CMK (cell line): Measurements from ENCODE around the gene ITCH.

Source experiments
- DNase-seq: peaks from one replicate; pipeline ENCODE4 v3.0.0-alpha.2; 2010; ENCODE audit warnings: low read depth

Gene ITCH

DNA sequence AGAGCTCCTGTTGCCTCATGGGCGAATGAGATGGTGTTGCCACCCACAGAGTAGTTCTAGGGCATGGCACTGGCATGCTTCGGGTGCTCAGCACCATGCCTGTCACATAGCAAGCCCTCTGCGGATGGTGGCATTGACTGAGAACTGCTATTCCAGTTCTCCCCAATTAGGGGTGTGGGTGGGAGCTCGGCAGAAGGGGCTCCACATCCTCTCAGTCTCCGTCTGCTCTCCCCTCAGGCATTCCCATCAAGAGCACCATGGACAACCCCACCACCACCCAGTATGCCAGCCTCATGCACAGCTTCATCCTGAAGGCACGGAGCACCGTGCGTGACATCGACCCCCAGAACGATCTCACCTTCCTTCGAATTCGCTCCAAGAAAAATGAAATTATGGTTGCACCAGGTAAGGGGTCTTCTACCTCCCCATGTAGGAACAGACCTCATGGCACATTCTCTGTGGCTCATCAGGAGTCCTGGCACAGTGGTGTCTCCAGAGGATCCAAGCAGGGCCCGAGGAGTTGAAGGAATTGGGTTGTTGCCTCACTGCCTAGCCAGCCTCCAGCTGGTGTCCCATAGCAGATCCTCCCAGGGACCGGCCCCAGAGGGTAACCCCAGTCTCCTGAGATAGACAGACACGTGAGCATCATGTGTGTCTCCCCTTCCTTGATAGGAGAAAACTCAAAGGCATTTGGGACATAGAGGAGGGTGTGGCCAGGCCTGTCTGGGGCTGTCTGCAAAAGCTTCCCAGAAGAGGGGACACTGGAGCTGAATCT, 171.5 kb downstream of the ITCH start:
- no peak for DNase-seq

DNA sequence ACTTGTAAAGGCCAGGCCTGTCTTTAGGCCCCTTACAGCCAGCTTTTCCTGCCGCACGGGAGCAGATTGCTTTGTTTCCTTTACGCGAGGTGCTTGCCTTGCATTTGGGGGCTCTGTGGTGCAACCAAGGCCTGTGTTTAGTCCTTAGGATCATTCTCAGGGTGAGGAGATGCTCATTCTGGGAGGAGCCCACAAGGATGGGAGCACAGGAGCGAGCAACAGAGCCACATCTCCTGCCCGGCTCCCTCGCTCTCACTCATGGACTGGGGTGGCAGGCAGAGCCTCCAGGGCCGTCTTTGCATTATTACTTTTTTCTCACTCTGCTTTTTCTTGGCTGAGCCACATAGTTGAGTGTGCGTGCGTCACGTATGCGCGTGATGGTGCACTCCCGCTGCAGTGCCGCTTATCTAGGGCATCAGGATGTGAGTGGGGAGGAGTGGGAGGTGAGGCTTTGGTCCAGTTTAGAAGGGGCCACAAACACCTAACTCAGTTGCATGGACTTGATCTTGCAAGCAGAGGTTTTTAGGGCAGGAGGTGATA, 172.3 kb downstream of the ITCH start:
- no peak for DNase-seq

DNA sequence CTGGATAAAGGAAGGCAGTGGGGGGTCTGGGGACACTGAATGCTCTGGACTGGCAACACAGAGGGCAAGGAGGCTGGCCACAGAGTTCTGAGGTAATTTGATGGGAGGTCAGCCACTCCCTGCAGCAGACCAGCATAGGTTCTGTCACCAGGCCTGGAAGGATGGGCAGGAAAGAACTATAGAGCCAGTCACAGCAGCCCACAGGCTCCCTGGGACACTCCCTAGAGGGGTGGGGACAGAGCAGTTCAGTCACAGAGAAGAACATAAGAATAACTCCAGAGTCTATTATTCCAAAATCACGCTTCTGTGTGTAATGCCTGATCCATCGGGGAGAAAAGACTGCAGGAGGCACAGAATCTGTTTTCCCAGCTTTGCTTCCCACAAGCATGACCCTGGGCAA, 172.8 kb downstream of the ITCH start:
- DNase-seq: no peak

DNA sequence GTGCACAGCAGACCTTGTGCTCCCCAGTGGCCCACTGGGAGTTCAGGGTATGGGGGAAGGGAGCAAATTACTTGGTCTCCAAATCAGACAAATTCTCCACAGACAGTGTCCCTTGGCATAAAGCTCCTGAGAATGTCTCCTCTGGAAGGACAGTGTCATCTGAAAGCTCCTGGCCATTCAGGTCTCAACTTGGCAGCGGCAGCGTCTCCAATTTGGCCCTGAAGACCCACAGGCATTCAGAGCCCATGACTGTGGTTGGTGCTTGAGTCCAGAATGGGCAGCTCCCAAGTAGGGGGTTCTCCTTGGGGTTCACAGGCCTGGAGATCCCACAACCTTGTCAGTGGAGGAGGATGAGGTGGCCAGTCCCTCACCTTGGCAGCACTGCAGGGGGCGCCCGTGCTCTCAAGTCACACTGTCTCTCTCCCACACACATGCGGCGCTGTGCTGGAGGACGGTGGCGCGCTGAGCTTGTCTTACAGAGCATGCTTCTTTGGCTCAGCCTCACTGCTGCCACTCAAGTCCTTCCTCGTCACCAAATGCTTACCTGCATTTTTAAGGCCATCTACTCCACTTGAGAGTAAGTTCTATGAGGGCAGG, 173.8 kb downstream of the ITCH start:
- DNase-seq: no peak

DNA sequence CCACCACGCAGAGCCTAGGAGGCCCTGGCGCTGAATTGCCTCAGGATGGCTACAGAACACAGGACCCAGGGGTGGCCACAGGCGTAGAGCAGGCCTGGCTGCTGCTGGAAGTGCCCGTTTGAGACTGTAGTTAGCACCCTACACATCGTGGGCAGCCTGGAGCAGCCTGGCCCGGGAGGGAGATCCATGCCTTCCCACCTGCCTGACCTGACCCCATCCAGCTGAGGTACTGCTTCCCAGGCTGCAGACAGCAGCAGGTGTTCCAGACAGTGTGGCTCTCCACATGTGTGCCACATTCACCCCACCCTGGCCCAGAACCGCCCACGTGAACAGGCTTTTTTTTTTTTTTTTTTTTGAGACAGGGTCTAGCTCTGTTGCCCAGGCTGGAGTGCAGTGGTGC, 174.6 kb downstream of the ITCH start:
- no peak for DNase-seq

DNA sequence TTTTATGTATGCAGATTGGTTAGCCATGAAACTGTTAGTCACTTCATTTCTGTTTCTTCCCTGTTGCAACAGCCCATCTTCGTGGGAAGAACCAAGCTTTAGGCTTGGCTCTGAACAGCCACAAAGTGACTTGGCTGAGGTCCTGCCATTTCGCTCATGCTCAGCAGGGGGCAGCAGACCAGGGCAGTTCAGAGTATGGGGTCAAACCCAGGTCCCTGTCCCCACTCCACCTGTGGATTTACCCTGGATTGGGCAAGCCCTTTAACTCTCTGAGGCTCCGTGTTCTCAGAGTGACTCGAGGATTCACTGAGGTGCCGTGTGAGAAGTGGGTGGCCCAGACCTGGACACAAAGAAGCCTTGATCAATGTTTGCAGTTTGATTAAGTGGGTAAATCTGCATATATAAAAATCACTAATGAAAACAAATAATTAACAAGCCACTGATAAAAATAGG, 175.6 kb downstream of the ITCH start:
- no peak for DNase-seq

DNA sequence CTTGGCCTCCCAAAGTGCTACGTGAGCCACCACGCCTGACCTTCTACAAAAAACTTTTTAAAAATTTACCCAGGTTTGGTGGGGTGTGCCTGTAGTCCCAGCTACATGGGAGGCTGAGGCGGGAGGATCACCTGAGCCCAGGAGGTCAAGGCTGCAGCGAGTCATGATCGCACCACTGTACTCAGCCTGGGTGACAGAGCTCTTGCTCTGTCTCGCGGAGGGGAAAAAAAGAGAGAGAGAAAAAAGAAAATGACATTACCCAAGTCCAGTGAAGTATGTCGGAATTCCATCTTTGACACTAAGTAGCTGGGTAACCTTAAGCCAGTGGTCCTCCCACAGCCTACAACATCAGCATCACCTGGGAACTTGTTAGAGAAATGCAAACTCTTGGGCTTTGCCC, 176.7 kb downstream of the ITCH start:
- DNase-seq: no peak

DNA sequence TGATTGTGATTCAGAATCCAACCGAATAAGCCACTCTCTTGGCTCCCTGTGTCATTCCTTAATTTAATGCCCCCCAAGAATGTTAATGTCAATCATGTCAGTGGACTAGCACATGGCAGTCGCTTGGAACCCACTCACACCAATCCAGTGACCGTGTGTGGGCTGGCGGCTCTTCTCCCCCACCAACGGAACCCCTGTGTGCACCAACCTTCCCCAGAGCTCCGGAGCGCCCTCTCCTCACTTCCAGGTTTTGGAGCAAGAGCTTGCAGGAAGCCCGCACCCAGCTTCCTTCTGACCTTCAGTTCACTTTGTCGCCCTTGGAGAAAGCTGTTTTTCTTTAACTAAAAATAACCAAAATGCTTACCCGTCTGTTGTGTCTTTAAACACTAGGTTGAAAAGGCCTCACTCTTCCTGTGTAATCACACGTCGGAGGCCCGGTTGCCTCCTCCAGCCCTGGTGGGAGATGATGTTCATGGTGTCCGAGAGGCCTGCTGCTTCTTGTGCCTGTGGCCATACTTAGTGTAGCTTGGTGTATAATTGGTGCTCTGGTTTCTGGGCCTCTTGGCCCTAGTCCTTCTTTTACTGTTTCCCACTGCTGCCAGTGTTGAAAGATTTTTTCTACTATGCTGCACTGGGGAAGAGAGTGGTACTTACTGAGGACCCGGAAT, 177.7 kb downstream of the ITCH start:
- no peak for DNase-seq

DNA sequence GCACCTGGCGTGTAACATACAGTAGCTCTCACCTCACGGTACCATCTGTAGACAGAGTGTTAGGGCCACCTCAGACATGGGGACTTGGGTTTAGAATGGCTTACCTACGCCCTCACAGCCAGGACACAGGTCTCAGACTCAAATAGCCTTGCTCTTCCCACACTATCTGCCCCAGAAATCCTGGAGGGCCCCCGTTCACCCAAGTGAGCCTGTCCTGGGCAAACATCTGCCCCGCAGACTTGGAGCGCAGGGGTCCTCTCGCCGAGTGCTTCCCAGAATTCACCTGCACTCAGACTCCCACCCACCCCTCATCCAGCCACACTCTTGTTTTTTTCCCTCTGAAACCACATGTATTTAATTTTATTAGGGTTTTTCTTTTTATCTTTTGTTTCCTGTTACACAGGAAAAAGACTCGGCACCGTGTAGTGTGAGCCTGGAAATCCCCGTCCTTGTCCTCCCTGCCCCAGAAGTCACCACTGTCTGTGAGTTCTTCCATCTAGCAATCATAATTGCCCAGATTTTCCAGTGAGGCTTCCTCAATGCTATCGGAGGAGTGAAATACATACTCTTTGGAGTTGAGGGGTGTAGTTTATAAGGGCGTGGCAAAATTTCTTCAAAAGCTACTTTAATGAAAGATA, 178.3 kb downstream of the ITCH start:
- DNase-seq: no peak

DNA sequence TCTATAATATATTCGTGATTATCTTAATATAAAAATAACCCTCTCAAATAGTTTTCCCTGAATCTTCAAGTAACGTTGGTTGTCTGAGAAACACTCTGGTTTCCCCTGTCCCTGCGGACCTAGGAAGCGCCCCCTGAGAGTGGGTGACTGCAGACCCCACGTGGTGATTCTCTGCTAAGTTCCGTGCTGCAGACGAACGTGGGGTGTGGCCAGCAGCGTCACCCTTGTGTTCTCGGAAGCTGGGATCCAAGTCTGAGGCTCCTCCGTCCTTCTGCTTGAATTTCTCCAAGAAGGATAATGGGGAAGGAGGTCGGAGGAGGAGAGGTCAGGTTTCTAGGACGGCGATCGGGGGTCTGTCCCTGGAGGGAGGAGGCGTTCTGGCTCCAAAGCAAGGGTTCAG, 178.8 kb downstream of the ITCH start:
- DNase-seq: no peak

DNA sequence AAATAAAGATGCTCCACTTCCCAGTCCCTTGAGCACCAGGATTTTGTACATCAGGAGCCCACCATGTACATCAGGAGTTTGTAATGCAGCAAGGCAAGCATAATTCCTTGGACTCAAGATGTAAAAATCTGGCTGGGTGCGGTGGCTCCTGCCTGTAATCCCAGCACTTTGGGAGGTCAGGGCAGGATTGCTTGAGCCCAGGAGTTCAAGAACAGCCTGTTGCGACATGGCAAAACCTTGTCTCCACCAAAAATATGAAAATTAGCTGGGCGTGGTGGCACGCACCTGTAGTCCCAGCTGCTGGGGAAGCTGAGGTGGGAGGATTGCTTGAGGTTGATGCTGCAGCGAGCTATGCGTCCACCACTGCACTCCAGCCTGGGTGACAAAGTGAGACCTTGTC, 179.4 kb downstream of the ITCH start:
- no peak for DNase-seq

DNA sequence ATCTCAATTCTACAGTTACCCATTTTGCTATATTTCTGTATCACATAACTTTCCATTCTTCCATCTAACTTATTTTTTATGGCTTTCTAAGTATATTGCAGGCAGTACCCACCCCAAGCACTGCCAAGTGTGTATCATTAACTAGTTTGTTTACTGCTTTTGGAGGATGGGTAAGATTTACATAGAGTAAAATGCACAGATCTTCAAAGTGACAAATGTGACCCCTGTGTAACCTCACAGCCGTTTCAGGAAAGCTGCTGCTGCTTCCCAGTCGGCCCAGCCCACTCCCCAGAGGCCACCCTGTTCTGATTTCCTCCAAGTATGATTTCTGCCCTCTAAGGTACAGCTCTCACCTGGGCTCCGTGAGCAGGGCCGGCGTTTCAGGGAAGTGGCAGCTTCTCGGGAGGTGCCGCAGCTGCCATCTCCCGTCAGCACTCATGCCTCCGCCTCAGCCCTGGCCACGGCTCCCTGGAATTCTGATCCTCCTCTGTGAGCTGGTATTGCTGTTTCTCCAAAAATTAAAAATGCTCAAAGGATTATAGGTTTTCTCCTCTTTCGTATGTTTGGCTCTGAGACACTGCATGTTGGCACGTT, 180.5 kb downstream of the ITCH start:
- DNase-seq: no peak

DNA sequence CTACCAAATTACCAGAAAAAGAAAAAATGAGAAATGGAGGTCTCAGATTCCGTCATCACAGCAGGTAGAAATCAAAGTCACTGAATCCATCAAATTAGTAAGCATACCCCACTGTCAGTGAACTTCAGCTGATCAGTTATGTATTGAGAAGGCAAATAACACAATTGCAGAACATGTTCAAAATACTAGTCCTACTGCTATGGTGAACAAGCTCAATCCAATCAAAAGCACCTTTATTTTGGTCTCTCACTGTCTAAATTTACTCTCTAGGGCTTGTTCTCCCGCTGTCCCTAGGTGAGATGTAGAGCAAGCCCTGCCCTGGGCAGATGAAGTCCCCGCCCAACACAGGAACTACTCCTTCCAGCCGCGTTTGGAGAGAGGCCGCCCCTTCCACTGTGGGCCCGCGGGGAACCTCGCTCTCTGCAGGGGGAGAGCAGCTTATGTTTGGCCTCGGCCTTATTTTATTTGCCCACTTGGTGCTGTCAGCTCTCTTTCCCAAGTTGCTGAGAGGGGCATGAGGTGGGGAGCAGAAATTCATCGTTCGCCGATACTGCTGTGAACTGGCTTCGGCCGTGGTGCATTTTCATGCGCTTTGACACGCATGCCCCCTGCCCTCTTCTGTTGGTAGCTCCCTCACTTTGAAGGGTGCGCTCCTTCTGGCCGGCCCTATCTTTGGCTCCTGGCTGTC, 181.2 kb downstream of the ITCH start:
- DNase-seq: no peak

DNA sequence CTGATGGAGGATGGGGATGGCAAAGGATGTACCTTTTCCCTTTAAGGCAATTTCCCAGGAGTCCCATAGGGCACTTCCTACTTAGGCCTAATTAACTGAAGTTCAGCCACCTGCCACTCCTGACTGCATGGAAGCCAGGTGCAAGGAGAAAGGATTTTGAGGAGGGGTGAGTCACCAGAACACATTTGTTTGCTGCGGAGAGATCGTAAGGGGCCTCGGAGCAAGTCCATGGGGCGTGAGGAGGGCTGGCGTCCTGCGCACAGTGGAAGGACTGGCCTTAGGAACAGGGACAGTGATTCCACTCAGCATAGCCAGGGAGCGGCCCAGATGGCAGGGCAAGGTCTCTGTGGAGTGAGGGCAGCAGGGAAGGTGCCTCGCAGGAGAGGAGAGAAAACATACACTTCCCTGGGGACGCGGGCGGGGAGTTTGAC, 183.7 kb downstream of the ITCH start:
- no peak for DNase-seq

DNA sequence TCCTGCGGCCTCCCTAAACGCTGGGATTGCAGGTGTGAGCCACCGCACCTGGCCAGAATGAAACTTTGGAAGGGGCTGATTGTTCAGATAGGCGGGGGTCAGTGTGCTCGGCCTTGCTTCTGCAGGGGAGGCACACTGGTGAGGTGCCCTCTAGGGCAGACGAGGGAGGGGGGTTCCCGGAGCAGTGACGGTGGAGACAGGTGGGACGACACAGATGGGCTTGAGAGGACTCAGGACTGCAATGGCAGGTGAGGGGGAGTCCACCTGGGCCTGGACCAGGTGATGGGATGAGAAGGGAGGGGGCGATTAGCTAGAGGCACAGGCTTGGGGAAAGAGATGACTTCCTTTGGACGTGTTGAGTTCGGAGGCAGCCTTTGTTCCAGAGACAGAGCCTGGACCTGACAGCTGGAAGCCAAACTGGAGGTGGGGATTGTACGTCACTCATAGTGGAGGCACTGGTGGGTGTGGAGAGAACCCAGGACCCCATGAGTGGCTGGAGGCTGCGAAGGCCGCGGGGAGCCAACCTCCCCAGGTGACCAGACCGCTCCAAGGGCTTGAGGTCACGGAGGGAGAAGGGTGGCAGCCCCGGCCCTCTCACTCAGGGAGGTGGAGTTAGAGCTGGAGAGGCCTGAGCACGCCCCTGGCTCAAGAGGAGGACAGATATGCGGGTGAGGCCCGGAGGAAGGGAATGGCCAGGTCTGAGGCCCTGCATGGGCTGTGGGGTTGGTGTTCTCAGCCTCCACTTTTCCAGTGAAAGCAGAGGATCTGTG, 185.0 kb downstream of the ITCH start:
- DNase-seq: no peak

DNA sequence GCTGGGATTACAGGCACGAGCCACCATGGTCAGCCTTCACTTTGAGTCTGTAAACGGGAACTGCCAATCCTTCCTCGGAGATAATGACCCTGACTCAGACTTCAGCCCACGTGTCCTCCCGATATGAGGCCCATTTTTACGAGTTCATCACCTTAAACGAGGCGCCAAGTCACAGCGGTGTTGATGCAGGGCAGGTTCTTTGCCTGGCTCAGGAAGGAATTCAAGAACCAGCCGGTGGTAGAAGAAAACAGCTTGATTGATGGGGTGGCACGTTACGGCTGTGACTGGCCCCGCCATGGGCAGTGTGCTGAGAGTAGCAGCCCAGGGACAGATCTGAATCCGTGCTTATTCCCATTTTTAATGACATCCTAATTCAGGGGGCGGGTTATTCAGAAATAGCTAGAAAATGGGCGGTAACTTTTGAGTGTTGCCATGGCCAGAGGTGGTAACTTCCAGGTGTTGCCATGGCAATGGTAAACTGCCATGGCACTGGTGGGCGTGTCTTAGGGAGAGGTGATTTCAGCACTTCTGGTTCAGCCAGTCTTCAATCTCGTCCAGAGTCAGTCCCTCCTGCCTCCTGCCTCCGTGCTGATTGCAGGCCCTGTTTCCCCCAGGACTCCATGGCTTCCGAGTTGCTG, 186.3 kb downstream of the ITCH start:
- DNase-seq: no peak

DNA sequence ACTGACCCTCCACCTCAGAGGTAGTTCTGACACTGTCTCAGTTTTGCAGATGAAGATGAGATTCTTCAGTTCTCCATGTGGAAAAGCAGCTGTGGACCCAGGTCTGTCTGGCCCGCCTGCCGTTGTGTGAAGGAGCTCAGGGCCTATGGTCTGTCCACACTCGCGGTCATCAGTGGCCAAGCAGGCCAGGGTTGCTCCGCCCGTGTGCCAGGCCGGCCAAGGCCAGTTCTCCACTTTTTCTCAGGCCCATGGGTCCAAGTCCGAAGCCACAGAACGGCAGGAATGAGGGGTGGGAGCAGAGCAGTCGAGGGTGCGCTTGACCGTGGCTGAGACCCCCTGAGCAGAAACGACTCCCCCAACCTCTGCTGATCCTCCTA, 186.8 kb downstream of the ITCH start:
- no peak for DNase-seq

DNA sequence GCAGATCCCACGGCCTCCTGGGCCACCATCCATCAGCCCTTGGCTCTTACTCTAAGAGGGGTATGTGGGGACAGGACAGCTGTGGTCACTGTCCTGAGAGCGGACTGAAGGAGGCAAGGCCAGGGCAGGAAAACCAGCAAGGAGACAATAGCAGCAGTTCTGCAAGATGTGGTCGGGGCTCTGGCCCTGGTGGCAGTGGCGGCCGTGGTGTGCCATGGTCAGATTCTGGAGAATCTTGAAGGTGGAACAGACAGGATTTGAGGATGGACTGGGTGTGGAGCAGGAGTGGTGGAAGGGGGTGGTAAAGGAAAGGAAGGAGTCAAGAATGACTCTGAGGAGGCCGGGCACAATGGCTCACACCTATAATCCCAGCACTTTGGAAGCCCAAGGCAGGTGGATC, 189.5 kb downstream of the ITCH start:
- DNase-seq: no peak

DNA sequence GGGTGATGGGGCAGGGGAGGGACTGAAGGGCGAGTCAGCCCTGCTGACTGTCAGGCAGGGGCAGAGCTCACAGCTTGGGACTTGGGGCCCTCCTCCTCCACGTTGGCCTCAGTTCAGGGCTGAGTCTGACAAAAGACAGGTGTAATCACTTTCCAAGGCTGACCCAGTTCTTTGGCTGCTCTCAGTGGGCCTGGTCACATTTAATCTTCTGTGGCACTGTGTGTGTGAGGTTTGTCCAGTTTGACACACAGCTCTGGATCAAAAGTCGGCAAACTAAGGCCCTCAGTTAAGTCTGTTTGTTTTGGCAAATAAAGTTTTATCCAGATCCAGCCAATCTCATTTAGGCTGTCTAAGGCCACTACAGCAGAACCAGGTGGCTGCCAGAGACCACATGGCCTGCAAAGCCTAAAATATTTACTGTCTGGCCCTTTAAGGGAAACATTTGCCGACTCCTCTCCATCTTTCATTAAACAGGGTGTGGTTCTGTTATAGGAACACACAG, 190.3 kb downstream of the ITCH start:
- DNase-seq: no peak

DNA sequence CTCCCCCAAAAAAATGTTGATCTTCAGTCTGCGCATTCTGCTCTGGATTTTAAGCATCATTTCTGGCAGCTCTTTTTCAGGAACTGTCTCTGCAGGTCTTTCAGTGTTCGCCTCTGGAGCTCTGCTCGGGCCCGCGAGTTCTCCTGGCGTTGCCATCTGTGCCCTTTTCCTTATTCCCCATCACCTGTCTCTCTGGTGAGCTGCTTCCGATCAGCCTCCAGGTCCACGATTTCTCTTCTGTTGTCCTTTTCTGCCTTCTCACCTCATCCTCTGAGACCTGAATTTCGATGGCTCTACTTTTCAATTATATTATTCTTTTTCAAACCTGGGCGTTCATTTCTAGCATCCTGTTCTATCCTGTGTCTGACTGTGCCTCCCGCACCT, 194.9 kb downstream of the ITCH start:
- no peak for DNase-seq
